ENCODE measurements around the gene MAGI1. TPM values are rescaled to one million over a fixed set of nuclear protein-coding genes. Genes with fewer than 3 reads are reported as not detected.

The MAGI1 gene
- total RNA-seq, 1 donor from 2014 or later, result 5.0 TPM

DNA sequence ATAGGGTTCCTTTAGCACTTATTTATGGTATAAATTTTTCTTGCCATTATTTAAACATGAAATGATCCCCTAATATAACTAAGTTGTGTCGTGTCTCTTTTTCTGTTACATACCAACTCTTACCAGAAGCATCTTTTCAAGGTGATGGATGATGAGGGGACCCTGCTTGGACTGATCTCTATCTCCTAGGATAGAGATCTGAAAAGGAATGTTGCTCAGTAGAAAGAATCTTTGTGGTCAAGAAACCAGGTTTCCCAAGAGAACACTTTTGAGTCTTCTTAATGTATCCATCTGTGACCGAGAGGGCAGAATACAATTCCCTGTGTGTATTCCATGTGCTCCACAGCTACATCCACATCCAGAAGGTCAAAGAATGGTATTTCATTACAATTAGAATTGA lies 409.7 kb downstream of the MAGI1 start:
- Histone ChIP-seq H3K4me3 (ENCODE audit: low read depth, low read length) (no peak overlapping the region), H3K36me3 (ENCODE audit: control insufficient read depth, insufficient read depth, low read length) (no peaks in the 10 kb centered on the region)
- no peak for FAIRE-seq

DNA sequence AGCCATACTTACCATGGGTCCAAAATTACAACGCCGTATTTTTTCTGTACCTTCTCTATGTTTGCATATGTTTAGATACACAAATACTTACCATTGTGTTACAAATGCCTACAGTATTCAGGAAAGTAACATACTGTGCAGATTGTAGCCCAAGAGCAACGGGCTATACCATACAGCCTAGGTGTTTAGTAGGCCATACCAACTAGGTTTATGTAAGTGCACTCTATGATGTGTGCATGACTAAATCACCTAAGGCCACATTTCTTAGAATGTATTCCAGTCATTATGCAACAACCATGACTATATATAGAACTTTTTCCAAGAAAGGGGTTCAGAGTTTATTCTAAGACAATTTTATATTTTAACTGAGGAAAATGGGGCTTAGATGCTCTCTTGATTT lies 411.7 kb downstream of the MAGI1 start:
- FAIRE-seq (no peak), DNase-seq (ENCODE audit: low read depth) (peak; percentile 77)
- Histone ChIP-seq H3K27me3 (ENCODE audit: control insufficient read depth, insufficient read depth, low read length) (no peaks in the 10 kb centered on the region), H3K4me3 (ENCODE audit: low read depth, low read length) (no peak overlapping the region), H3K36me3 (ENCODE audit: control insufficient read depth, insufficient read depth, low read length) (no peaks in the 10 kb centered on the region)
- TF ChIP-seq, protein P1, sequence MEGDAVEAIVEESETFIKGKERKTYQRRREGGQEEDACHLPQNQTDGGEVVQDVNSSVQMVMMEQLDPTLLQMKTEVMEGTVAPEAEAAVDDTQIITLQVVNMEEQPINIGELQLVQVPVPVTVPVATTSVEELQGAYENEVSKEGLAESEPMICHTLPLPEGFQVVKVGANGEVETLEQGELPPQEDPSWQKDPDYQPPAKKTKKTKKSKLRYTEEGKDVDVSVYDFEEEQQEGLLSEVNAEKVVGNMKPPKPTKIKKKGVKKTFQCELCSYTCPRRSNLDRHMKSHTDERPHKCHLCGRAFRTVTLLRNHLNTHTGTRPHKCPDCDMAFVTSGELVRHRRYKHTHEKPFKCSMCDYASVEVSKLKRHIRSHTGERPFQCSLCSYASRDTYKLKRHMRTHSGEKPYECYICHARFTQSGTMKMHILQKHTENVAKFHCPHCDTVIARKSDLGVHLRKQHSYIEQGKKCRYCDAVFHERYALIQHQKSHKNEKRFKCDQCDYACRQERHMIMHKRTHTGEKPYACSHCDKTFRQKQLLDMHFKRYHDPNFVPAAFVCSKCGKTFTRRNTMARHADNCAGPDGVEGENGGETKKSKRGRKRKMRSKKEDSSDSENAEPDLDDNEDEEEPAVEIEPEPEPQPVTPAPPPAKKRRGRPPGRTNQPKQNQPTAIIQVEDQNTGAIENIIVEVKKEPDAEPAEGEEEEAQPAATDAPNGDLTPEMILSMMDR (IDR thresholded peaks at IDR 0.05; ENCODE audit: insufficient read depth, low read length, severe bottlenecking), result no peak

More for the DNA sequence above, 409.7 kb downstream of the MAGI1 start:
- H3K27me3 ChIP-seq (ENCODE audit: control insufficient read depth, insufficient read depth, low read length), result no peaks in the 10 kb centered on the region
- TF ChIP-seq, protein P1 (IDR thresholded peaks at IDR 0.05; ENCODE audit: insufficient read depth, low read length, severe bottlenecking), result no peak
- no peak for DNase-seq (ENCODE audit: low read depth)

DNA sequence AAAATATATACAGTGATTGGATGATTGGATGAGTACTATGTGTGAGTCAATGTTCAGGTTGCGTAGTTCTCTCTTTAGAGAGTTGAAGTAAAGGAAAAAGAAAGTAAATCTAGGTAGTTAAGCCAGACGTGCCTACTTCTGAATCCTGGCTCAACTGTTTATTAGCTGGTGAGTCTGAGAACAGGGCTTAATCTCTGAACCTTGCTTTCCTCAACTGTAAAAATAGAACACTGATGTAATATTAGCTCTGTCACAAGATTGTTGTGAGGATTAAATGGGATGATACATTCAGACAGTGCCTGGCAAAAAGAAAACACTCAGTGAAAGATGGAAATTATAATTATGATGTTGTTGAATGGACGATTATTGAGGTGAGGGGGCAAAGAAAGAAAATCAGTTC lies 413.4 kb downstream of the MAGI1 start:
- Histone ChIP-seq H3K36me3 (ENCODE audit: control insufficient read depth, insufficient read depth, low read length) (no peaks in the 10 kb centered on the region), H3K4me3 (ENCODE audit: low read depth, low read length) (no peak overlapping the region), H3K27me3 (ENCODE audit: control insufficient read depth, insufficient read depth, low read length) (no peaks in the 10 kb centered on the region)
- no peak for FAIRE-seq
- no peak for DNase-seq (ENCODE audit: low read depth)
- TF ChIP-seq, protein P1 (IDR thresholded peaks at IDR 0.05; ENCODE audit: insufficient read depth, low read length, severe bottlenecking), result no peak

DNA sequence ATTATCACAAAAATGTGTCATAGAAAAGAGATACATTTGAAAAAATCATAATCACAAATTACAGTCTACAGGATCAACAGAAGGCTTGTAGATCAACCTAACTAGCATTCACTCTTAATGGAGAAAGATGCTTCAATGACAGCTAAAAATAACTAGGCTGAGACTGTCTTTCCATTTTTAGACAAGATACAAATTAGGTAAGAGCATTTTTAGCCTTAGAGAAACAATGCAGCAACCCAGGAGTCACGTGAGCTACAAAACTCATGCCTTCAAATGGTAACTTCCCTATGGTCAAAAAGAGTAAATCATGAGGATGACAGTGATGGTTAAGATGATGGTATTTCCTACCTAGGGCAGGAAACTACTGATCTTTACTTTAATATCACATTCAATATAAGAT lies 415.4 kb downstream of the MAGI1 start:
- DNase-seq (ENCODE audit: low read depth) (no peak), FAIRE-seq (no peak)
- TF ChIP-seq, protein P1 (IDR thresholded peaks at IDR 0.05; ENCODE audit: insufficient read depth, low read length, severe bottlenecking), result no peak
- no peak overlapping the region for H3K4me3 ChIP-seq (ENCODE audit: low read depth, low read length)
- H3K36me3 ChIP-seq (ENCODE audit: control insufficient read depth, insufficient read depth, low read length), result no peaks in the 10 kb centered on the region
- no peaks in the 10 kb centered on the region for H3K27me3 ChIP-seq (ENCODE audit: control insufficient read depth, insufficient read depth, low read length)

DNA sequence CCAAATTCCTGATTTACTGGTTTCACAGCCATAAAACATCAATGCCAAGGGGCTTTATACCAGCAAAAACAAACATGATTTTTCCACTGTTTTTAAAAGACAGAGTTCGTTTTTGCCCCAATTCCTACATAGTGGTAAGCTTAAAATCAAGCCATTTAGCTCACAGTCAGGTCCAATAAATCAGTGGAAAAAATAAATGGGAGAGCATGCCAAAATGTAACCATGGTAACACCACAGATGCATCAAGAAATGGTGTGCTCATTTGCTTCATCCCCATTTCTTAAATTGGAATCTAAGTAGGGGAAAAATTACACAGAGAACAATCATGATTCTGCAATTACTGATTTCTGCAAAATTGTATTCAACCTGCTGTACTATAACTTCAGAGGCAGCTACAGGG lies 418.8 kb downstream of the MAGI1 start:
- TF ChIP-seq, protein P1 (IDR thresholded peaks at IDR 0.05; ENCODE audit: insufficient read depth, low read length, severe bottlenecking), result no peak
- no peak for FAIRE-seq
- H3K36me3 ChIP-seq (ENCODE audit: control insufficient read depth, insufficient read depth, low read length), result no peaks in the 10 kb centered on the region
- no peak for DNase-seq (ENCODE audit: low read depth)
- no peaks in the 10 kb centered on the region for H3K27me3 ChIP-seq (ENCODE audit: control insufficient read depth, insufficient read depth, low read length)
- H3K4me3 ChIP-seq (ENCODE audit: low read depth, low read length), result no peak overlapping the region

DNA sequence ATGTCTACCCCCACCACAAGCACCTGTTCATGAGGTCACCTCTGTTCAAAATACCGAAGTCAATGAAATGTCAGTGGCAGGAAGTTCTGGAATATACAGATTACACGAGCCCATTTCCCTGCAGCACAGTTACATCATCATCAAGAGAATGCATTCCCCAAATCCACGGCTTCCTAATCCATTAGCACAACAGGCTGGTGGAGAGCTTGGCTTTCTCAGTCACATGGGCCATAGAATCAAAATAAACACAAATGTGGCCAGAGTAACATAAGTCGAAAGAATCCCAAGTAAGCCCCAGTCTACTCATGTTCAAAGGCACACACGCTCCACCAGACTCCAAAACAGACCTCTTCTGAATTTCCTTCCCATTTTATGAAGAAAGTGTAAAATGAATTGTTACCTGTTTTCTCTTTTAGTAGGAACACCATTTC lies 419.3 kb downstream of the MAGI1 start:
- FAIRE-seq, result no peak
- no peak for DNase-seq (ENCODE audit: low read depth)
- TF ChIP-seq, protein P1 (IDR thresholded peaks at IDR 0.05; ENCODE audit: insufficient read depth, low read length, severe bottlenecking), result no peak
- no peaks in the 10 kb centered on the region for H3K27me3 ChIP-seq (ENCODE audit: control insufficient read depth, insufficient read depth, low read length)
- no peak overlapping the region for H3K4me3 ChIP-seq (ENCODE audit: low read depth, low read length)
- H3K36me3 ChIP-seq (ENCODE audit: control insufficient read depth, insufficient read depth, low read length), result no peaks in the 10 kb centered on the region

Measured in bronchial epithelial cell (primary cell).